ENCODE data around the gene MFSD6L.
A peak's percentile ranks its signal among the peaks of the same experiment; 100 is the strongest.

The MFSD6L gene

DNA sequence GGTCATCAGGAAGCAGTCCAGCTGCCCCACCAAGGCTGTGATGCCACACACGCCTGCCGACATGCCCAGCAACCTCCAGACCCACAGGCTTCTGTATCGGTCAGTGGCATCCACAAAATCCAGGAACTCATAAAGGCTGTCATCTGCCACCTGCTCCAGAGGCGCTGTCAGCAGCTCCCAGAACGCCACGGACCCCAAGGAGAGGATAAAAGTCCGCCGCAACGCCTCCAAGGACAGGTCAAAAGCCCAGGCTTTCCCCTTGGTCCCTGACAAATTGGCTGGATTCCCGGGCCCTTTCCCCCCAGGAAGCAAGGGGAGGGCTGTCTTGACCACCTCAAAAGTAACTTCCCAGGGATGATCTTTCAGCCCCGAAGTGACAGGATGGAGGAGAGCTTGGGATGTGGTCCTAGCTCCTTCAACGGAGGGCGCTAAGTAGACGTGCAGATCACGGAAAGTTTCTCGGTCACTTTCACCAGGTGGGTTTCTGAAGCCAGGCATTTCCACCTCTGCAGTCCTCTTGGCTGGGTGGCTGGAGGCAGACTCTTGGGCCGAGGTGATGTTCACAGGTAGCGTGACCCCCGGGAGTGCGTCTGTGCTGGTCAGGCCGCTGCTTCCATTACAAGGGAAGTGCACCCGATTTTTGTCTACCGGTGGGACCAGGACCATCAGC is 854 bp downstream of the MFSD6L start:
- no peak for TF ChIP-seq JUND (IDR thresholded peaks at IDR 0.05; ENCODE audit: low read depth)
- DNase-seq (ENCODE audit: low read depth in 1 of 2, low spot score in 1 of 2), result no peak
- in situ Hi-C loops (cut with HindIII; ENCODE audit: low pct_unique_long_range_greater_than_20kb, low sequenced_read_pairs), result no loop called here

DNA sequence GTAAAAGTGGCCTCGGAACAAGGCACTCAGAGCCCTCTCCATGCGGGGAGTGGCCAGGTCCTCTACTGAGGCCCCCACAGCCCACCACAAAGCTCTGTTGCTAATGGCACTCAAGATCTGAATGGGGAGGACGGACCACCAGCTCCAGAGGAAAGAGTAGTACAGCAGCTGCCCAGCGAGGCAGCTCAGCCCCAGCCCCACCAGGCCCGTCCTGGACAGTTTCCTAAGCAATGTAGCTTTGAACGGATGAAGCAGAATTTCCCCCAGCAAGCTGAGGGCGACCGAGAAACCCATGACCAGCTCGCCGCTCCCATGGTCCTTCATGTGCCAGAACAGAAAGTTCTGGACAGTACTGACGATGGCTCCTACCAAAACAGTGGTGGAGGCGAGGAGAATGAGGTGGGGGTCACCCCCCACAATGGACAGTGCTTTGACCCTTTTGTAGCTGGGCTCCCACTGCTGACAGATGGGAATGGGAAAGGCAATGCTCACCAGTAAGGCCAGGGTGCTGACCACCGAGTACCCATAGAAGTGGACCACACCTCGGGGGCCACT is 1.5 kb downstream of the MFSD6L start:
- TF ChIP-seq JUND (IDR thresholded peaks at IDR 0.05; ENCODE audit: low read depth), result no peak
- in situ Hi-C loops (cut with HindIII; ENCODE audit: low pct_unique_long_range_greater_than_20kb, low sequenced_read_pairs), result no loop called here
- no peak for DNase-seq (ENCODE audit: low read depth in 1 of 2, low spot score in 1 of 2)

DNA sequence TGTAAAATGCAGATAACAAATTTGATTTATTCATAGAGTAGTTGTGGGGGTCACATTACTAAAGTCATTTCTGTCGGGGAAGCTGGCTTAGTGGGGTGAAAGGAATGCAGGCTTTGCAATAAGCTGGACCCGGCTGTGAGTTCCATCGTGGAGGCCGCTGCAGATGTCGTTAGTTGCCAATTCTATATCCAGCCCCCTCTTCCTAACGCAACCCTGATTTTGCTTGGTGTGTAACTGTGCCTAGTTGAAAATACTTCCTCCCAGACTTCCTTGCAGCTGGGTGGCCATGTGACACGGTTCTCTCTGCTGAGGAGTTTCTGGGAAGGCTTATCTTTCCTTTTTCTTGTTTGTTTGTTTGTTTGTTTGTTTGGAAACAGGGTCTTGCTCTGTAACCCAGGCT is 4.5 kb downstream of the MFSD6L start:
- no peak for DNase-seq (ENCODE audit: low read depth in 1 of 2, low spot score in 1 of 2)
- no peak for TF ChIP-seq JUND (IDR thresholded peaks at IDR 0.05; ENCODE audit: low read depth)
- in situ Hi-C loops (cut with HindIII; ENCODE audit: low pct_unique_long_range_greater_than_20kb, low sequenced_read_pairs), result no loop called here

DNA sequence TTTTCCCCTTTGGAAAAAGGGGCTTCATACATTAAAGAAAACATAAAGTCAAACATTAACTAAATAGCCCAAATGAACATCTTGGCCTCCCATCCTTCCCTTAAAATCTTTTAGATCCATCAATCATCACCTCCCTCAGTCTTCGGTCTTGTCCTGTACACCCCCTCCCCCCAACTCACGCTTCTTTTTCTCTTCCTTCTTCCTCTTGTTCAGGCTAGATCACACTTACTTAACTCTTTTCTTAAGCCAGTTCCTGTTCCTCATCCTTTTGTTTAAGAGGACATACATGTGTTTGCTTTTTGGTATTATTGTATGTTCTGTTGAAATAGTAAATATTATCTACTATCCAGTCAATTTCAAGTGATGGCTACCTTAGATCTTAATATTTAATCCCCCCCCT is 5.5 kb downstream of the MFSD6L start:
- in situ Hi-C loops (cut with HindIII; ENCODE audit: low pct_unique_long_range_greater_than_20kb, low sequenced_read_pairs), result no loop called here
- TF ChIP-seq JUND (IDR thresholded peaks at IDR 0.05; ENCODE audit: low read depth), result no peak
- DNase-seq (ENCODE audit: low read depth in 1 of 2, low spot score in 1 of 2), result no peak

DNA sequence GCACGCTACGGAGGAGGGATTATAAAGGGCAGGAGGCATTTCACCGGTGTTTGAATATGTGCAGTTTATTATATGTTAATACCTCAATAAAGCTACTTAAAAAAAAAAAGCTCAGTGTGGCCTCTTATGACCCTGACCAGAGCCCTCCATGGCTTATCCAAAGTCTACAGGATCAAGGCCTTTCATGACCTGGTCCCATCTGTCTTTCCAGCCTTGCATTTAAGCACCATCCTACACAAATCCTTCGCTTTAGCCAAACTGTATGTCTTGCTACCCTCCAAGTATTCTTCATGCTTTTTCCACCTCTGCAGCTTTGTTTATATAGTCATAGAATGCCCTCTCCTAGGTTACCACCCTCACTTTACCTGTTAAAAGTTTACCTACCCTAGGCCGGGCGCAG is 6.5 kb downstream of the MFSD6L start:
- TF ChIP-seq JUND (IDR thresholded peaks at IDR 0.05; ENCODE audit: low read depth), result no peak
- in situ Hi-C loops (cut with HindIII; ENCODE audit: low pct_unique_long_range_greater_than_20kb, low sequenced_read_pairs), result no loop called here
- no peak for DNase-seq (ENCODE audit: low read depth in 1 of 2, low spot score in 1 of 2)

DNA sequence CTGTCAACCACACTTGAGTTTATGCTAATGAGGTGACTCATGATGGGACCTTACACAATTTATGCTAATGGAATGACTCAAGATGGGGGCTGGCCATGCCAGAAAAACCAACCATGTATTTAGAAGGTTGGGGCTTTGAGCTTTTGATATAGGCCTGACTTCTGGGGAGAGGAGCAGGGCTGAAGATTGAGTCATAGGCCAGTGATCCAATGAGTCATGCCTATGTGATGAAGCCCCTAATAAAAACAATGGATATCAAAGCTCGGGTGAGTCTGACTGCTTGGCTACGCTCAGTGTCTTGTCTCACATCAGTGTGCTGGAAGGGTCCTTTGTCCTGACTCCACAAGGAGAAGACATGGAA is 7.3 kb downstream of the MFSD6L start:
- in situ Hi-C loops (cut with HindIII; ENCODE audit: low pct_unique_long_range_greater_than_20kb, low sequenced_read_pairs), result no loop called here
- TF ChIP-seq JUND (IDR thresholded peaks at IDR 0.05; ENCODE audit: low read depth), result no peak
- no peak for DNase-seq (ENCODE audit: low read depth in 1 of 2, low spot score in 1 of 2)

DNA sequence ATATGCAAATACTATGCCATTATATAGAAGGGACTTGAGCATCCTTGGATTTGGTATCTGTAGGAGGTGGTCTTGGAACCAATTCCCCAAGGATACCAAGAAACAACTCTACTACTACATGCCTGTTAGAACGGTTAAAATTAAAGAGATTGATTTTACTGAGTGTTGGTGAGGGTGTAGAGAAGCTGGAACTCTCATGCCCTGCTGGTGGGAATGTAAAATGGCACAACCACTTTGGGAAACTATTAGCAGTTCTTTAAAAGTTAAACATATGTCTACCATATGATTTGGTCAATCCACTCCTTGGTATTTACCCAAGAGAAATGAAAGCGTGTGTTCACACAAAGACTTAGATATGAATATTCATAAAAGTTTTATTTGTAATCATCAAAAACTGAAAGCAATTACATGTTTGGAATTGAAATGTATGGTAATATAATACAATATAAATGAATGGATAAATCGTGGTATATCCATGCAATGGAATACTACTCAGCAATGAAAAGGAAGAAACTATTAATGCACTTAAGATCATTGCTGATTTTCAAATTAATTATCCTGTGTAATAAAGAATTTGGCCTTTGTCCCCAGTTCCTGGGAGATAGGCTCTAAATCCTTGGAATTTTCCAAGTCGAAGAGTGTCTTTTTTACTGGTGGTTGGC is 7.8 kb downstream of the MFSD6L start:
- no peak for TF ChIP-seq JUND (IDR thresholded peaks at IDR 0.05; ENCODE audit: low read depth)
- no peak for DNase-seq (ENCODE audit: low read depth in 1 of 2, low spot score in 1 of 2)
- in situ Hi-C loops (cut with HindIII; ENCODE audit: low pct_unique_long_range_greater_than_20kb, low sequenced_read_pairs), result no loop called here

DNA sequence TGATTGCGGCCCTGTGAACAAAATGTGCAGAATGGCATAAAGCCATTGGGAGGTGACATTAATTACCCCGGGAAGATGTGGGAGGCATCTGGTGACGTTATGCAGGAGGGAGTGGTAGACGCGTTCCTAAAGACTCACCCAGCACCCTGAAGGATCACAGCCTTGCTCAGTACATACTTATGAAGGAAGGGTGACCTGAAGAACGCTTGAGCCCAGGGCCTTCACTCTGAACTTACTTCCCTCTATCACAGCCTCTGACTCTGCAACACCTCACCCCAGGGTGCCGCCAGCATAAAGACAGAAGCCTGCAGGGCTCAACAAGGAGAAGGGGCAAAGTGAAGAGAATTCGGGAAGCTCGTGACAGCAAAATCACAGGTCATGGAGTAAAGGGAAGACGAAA is 9.4 kb downstream of the MFSD6L start:
- in situ Hi-C loops (cut with HindIII; ENCODE audit: low pct_unique_long_range_greater_than_20kb, low sequenced_read_pairs), result no loop called here
- TF ChIP-seq JUND (IDR thresholded peaks at IDR 0.05; ENCODE audit: low read depth), result no peak
- DNase-seq (ENCODE audit: low read depth in 1 of 2, low spot score in 1 of 2), result no peak

DNA sequence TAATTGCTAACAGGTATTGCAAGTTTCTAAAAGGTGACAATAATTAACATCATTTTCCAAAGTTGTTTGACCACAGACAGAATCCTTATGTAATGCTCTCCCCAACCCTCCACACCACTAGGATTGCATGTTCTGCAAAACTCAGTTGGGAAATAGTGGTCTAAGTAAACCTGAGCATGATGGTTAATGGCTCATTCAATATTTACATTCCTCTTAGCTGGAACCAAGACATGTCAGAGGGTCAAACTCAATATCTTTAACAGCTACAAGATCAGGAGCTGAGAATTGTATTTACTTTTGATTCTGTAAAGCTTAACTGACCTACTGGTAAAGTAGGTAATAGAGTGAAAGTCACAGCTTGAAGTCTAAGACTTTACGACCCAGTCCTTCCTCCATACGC is 10.2 kb downstream of the MFSD6L start:
- TF ChIP-seq JUND (IDR thresholded peaks at IDR 0.05; ENCODE audit: low read depth), result no peak
- DNase-seq (ENCODE audit: low read depth in 1 of 2, low spot score in 1 of 2), result no peak
- in situ Hi-C loops (cut with HindIII; ENCODE audit: low pct_unique_long_range_greater_than_20kb, low sequenced_read_pairs), result no loop called here

DNA sequence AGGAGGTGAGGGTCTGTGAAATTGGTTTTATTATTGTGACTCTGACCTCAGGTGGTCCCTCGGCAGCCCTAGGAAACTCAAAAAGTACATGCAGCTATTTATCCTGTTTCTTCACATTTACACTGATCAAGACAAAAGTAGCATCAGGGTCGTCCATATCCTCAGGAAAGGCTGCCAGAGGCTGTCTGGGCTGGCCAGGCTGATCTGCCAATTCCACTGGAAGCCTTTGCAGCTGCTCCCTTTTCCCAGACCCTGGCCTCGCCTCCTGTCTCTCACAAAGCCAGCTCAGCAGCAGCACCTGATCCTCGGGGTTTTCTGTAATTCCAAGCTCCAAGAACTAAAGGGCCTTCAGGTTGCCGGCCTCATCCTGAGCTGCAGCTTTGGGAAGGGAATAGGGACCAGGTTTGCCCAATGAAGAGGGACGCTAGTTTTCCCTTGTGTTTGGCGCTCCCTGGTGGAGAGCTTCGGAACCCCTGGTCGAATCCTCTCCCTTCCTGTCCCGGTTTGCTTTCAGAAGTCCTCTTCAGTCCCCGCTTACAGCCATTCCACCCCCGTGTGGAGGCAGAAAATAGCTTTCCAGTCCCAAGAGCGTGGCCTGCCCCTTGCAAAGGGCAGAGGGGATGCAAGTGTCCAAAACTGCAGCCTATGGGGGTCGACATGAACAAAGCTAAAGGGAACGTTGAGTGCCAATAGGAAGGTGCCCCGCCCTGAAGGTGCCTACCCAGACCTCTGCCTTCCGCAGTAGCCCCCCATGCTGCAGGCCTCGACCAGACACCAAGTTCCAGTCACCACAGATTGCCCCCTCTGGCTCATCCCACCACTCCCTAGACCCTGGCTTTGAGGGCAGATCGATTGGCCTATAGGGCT is 13.4 kb downstream of the MFSD6L start:
- in situ Hi-C loops (cut with HindIII; ENCODE audit: low pct_unique_long_range_greater_than_20kb, low sequenced_read_pairs), result no loop called here
- TF ChIP-seq JUND (IDR thresholded peaks at IDR 0.05; ENCODE audit: low read depth), result no peak
- DNase-seq (ENCODE audit: low read depth in 1 of 2, low spot score in 1 of 2), result peak; percentile 28 to 77

DNA sequence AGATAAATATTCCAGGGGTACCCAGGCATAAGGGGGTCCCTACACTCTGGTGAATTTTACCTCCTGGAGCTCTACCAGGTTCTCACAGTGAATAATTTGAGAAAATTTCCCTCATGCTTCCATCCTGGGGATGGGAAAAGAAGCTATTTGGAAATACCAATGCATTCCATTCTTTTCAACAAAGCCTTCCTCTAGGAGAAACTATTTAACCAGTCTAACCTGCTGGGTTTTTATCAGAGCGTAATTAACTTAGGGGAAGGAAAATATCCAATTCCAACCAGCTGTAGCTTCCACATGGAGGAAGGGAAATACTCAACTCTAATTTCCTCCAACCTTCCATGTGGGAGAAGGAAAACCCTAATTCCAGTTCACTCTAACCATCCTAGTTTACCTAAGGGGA is 17.0 kb downstream of the MFSD6L start:
- DNase-seq (ENCODE audit: low read depth in 1 of 2, low spot score in 1 of 2), result peak in 1 of 2 experiments; percentile 25
- no peak for TF ChIP-seq JUND (IDR thresholded peaks at IDR 0.05; ENCODE audit: low read depth)
- in situ Hi-C loops (cut with HindIII; ENCODE audit: low pct_unique_long_range_greater_than_20kb, low sequenced_read_pairs), result no loop called here

DNA sequence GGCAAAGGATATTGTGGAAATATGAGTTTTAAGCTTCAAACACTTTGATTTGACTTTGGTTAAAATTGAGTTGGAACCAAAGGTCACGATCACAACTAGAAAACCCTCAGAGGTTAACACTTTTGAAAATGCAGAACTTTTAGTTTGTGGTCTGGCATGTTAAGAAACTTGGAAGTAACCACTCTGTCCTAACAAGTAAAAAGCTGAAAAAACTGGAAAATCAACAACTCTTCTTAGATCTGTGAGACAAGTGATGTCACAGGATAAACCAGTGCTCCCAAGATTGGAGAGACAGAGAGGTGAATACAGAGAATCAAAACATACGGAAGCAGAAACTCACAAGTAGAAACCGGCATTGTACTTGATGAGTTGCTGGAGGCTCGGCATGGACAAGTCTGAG is 17.4 kb downstream of the MFSD6L start:
- TF ChIP-seq JUND (IDR thresholded peaks at IDR 0.05; ENCODE audit: low read depth), result no peak
- no peak for DNase-seq (ENCODE audit: low read depth in 1 of 2, low spot score in 1 of 2)
- in situ Hi-C loops (cut with HindIII; ENCODE audit: low pct_unique_long_range_greater_than_20kb, low sequenced_read_pairs), result no loop called here

DNA sequence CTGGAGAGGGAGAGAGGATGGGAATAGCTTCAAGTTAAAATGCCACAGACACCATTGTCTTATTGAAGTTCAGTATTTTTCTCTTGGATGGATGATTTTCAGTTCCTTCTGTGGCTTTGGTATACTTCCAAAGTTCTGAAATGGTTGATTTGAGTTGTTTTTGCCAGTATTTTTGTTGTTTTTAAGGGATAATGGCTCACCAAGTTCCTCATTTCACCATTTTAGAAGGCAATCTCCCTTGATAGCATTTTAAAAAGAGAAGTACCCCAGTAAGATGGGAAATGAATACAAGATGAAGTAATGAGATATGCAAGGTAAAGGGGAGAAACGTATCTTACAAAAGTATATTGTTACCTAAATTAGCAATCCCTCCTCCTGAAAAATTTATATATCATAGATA is 22.3 kb downstream of the MFSD6L start:
- no peak for TF ChIP-seq JUND (IDR thresholded peaks at IDR 0.05; ENCODE audit: low read depth)
- DNase-seq (ENCODE audit: low read depth in 1 of 2, low spot score in 1 of 2), result no peak
- in situ Hi-C loops (cut with HindIII; ENCODE audit: low pct_unique_long_range_greater_than_20kb, low sequenced_read_pairs), result no loop called here
